Measurements from ENCODE around the gene TXN2.

- TF ChIP-seq CTCF (conservative IDR thresholded peaks at IDR 0.05) (no peak), EZH2 (IDR thresholded peaks at IDR 0.05; ENCODE audit: low read depth) (no peak)
These were observed 27.5 kb downstream of the TXN2 start for GRCh38 chr22:36453855-36454378.
